HCT116 (cell line): ENCODE data around the gene ZNF532. TPM values are rescaled to one million over a fixed set of nuclear protein-coding genes. Genes with fewer than 3 reads are reported as not detected.

Experiments used
- ATAC-seq: fragments of 200-7000 bp; cut with Tn5 transposase; 2 replicates; pipeline ENCODE4 v1.9.1; 2020; ENCODE audit warnings: mild to moderate bottlenecking, moderate library complexity
- BruUV-seq: library from RNA; stranded (reverse); fragments of 400-500 nt; replicated peaks from 2 replicates; lab custom pipeline; 2021; lab: Mats Ljungman, UMichigan
- CTCF ChIA-PET: fragments of 300-600 bp; sonication (Branson Sonifier 250); formaldehyde crosslinking; loops from one replicate; lab custom pipeline; 2021; ENCODE audit warnings: antibody characterized with exemption; lab: Charles Lee
- POLR2A ChIA-PET: fragments of 300-600, 350-600 bp; sonication (Branson Sonifier 250); formaldehyde crosslinking; loops from one replicate; lab custom pipeline; 2021; ENCODE audit warnings: antibody characterized with exemption; lab: Charles Lee
- RAD21 ChIA-PET, 2 experiments: fragments of 300-600 bp; sonication (Branson Sonifier 250); formaldehyde crosslinking; loops; one replicate each; lab custom pipeline; 2023; ENCODE audit warnings: low total read pairs in 2 of 2; ENCODE audit not compliant: uncharacterized antibody in 2 of 2, unreplicated experiment in 2 of 2, low non-redundant PET in 1 of 2; lab: Charles Lee
- DNase-seq: peaks from one replicate; pipeline ENCODE4 v3.0.0-alpha.2; 2010; ENCODE audit warnings: low read depth, low spot score
- H2AFZ ChIP-seq: fragments of 200-600 bp; shearing (Covaris generic), sonication (generic); 2 replicates; pipeline ENCODE4 v1.6.1; 2017; ENCODE audit warnings: low read depth, mixed run types, mixed read lengths, antibody characterized with exemption, low read length; ENCODE audit not compliant: poor library complexity, severe bottlenecking
- H3K27ac ChIP-seq: 2 replicates; pipeline ENCODE4 v1.5.1; 2012; ENCODE audit warnings: low read depth, low read length
- H3K27me3 ChIP-seq: fragments of 200-600 bp; sonication (generic); 2 replicates; pipeline ENCODE4 v1.6.1; 2016; ENCODE audit warnings: mixed run types, low read length, mixed read lengths; ENCODE audit not compliant: insufficient read depth
- H3K36me3 ChIP-seq, 2 experiments: fragments of 200-500 bp in 1 of 2; fragments of 200-600 bp in 1 of 2; sonication (Bioruptor generic) in 1 of 2; sonication (generic) in 1 of 2; 2 replicates each; pipeline versions ENCODE4 v1.5.1 to v1.6.1; 2014 to 2016; ENCODE audit warnings: low read length in 2 of 2, inconsistent platforms in 1 of 2, mixed read lengths in 1 of 2, mixed run types in 1 of 2; ENCODE audit not compliant: insufficient read depth in 2 of 2, control insufficient read depth in 1 of 2
- H3K4me1 ChIP-seq, 2 experiments: fragments of 200-600 bp in 1 of 2; sonication (generic) in 1 of 2; 2 replicates each; pipeline versions ENCODE4 v1.5.1 to v1.6.1; 2012 to 2017; ENCODE audit warnings: low read length in 2 of 2, inconsistent platforms in 1 of 2, mild to moderate bottlenecking in 1 of 2, mixed read lengths in 1 of 2, mixed run types in 1 of 2, moderate library complexity in 1 of 2; ENCODE audit not compliant: insufficient read depth in 2 of 2, control insufficient read depth in 1 of 2
- H3K4me2 ChIP-seq: fragments of 200-600 bp; sonication (generic); 2 replicates; pipeline ENCODE4 v1.6.1; 2017; ENCODE audit warnings: mixed run types, low read length, mixed read lengths
- H3K4me3 ChIP-seq, 2 experiments: fragments of 200-600 bp in 1 of 2; sonication (generic) in 1 of 2; replicated peaks in 1 of 2; 2 replicates each; pipeline ENCODE4 v1.5.1; 2011 to 2016; ENCODE audit warnings: low read length in 2 of 2, control low read depth in 1 of 2, low read depth in 1 of 2, mild to moderate bottlenecking in 1 of 2, mixed read lengths in 1 of 2, mixed run types in 1 of 2
- H3K79me2 ChIP-seq: fragments of 200-600 bp; sonication (generic); 2 replicates; pipeline ENCODE4 v1.6.1; 2017; ENCODE audit warnings: mild to moderate bottlenecking, mixed run types, low read length, moderate library complexity, mixed read lengths; ENCODE audit not compliant: insufficient read depth
- H3K9ac ChIP-seq: fragments of 200-600 bp; sonication (generic); 2 replicates; pipeline ENCODE4 v1.6.1; 2016; ENCODE audit warnings: low read length, mixed read lengths
- H3K9me2 ChIP-seq: fragments of 200-600 bp; sonication (generic), shearing (Covaris generic); 2 replicates; pipeline ENCODE4 v1.6.1; 2017; ENCODE audit warnings: mixed run types, mild to moderate bottlenecking, moderate library complexity; ENCODE audit not compliant: insufficient read depth
- H3K9me3 ChIP-seq, 2 experiments: fragments of 200-500 bp in 1 of 2; fragments of 200-600 bp in 1 of 2; sonication (Bioruptor generic) in 1 of 2; sonication (generic) in 1 of 2; 2 replicates each; pipeline ENCODE4 v1.6.1; 2014 to 2017; ENCODE audit warnings: low read length in 2 of 2, mixed read lengths in 2 of 2, inconsistent platforms in 1 of 2, low read depth in 1 of 2, mild to moderate bottlenecking in 1 of 2, mixed run types in 1 of 2, moderate library complexity in 1 of 2; ENCODE audit not compliant: control insufficient read depth in 1 of 2, insufficient read depth in 1 of 2
- H4K20me1 ChIP-seq: fragments of 200-600 bp; sonication (generic), shearing (Covaris generic); 2 replicates; pipeline ENCODE4 v1.6.1; 2017; ENCODE audit warnings: mixed run types, mild to moderate bottlenecking, moderate library complexity; ENCODE audit not compliant: insufficient read depth
- CBX3 ChIP-seq: IDR thresholded peaks from 2 replicates; pipeline ENCODE4 v1.6.1; 2012; ENCODE audit warnings: low read depth
- EGR1 ChIP-seq: IDR thresholded peaks from 2 replicates; pipeline ENCODE4 v1.6.1; 2012; ENCODE audit warnings: low read depth
- ELF1 ChIP-seq: IDR thresholded peaks from 2 replicates; pipeline ENCODE4 v1.6.1; 2012; ENCODE audit warnings: low read depth, borderline replicate concordance
- EZH2 ChIP-seq: fragments of 200-600 bp; sonication (generic); IDR thresholded peaks from 2 replicates; pipeline ENCODE4 v1.6.1; 2017; ENCODE audit warnings: antibody characterized with exemption, mixed run types
- EZH2phosphoT487 ChIP-seq: fragments of 200-600 bp; IDR thresholded peaks from 2 replicates; pipeline ENCODE4 v1.6.1; 2018; ENCODE audit warnings: antibody characterized with exemption, borderline replicate concordance
- POLR2A ChIP-seq: IDR thresholded peaks from 2 replicates; pipeline ENCODE4 v1.7.0; 2011; ENCODE audit warnings: borderline replicate concordance; ENCODE audit not compliant: insufficient read depth, insufficient read length; ENCODE audit errors: extremely low read depth
- RAD21 ChIP-seq: IDR thresholded peaks from 2 replicates; pipeline ENCODE4 v1.6.1; 2012; ENCODE audit warnings: low read depth, mild to moderate bottlenecking
- SP1 ChIP-seq: IDR thresholded peaks from 2 replicates; pipeline ENCODE4 v1.6.1; 2012; ENCODE audit warnings: low read depth
- SRF ChIP-seq: IDR thresholded peaks from 2 replicates; pipeline ENCODE4 v1.6.1; 2012; ENCODE audit warnings: low read depth
- TCF7L2 ChIP-seq: IDR thresholded peaks from 2 replicates; pipeline ENCODE4 v1.7.0; 2011; ENCODE audit warnings: borderline replicate concordance, inconsistent platforms; ENCODE audit not compliant: insufficient read depth, insufficient read length; ENCODE audit errors: extremely low read depth
- YY1 ChIP-seq: IDR thresholded peaks from 2 replicates; pipeline ENCODE4 v1.6.1; 2011; ENCODE audit warnings: low read length, low read depth, moderate library complexity, mild to moderate bottlenecking; ENCODE audit not compliant: insufficient replicate concordance; ENCODE audit errors: extremely low read depth
- ZFX ChIP-seq: fragments of 450-650 bp; IDR thresholded peaks from 2 replicates; pipeline ENCODE4 v1.6.1; 2017
- ZNF274 ChIP-seq: fragments of 200-500 bp; sonication (Bioruptor generic); IDR thresholded peaks from 2 replicates; pipeline ENCODE4 v1.6.1; 2014; ENCODE audit warnings: mild to moderate bottlenecking, low read depth, low read length, inconsistent platforms
- intact Hi-C: fragments of 100-400 bp; cut with micrococcal nuclease; formaldehyde crosslinking; loops from 2 replicates; pipeline ENCODE4 v1.10.0; 2022
- total RNA-seq: library from RNA; stranded (reverse); gene quantifications from one replicate; pipeline ENCODE4 v1.2.1, GENCODE V29; 2021; ENCODE audit not compliant: unreplicated experiment
- TF ChIP-seq, protein P1 (sequence below): IDR thresholded peaks from 2 replicates; pipeline ENCODE4 v1.6.1; 2012
- TF ChIP-seq, protein P2 (sequence below): IDR thresholded peaks from 2 replicates; pipeline ENCODE4 v1.6.1; 2012
- TF ChIP-seq, protein P3 (sequence below), 3 experiments: fragments of 200-600 bp in 1 of 3; sonication (generic) in 1 of 3; IDR thresholded peaks in 2 of 3; conservative IDR thresholded peaks in 1 of 3; 2 replicates each; pipeline ENCODE4 v1.5.1; 2012 to 2017; ENCODE audit warnings: low read depth in 2 of 3, low read length in 2 of 3, antibody characterized with exemption in 1 of 3, borderline replicate concordance in 1 of 3, control low read depth in 1 of 3, mild to moderate bottlenecking in 1 of 3, mixed read lengths in 1 of 3, mixed run types in 1 of 3, moderate library complexity in 1 of 3; ENCODE audit not compliant: insufficient read depth in 1 of 3
- TF ChIP-seq, protein P4 (sequence below): IDR thresholded peaks from 2 replicates; pipeline ENCODE4 v1.6.1; 2012; ENCODE audit warnings: low read depth

ZNF532 gene
- total RNA-seq, 1 experiment from 2014 or later: 11.6 TPM

DNA sequence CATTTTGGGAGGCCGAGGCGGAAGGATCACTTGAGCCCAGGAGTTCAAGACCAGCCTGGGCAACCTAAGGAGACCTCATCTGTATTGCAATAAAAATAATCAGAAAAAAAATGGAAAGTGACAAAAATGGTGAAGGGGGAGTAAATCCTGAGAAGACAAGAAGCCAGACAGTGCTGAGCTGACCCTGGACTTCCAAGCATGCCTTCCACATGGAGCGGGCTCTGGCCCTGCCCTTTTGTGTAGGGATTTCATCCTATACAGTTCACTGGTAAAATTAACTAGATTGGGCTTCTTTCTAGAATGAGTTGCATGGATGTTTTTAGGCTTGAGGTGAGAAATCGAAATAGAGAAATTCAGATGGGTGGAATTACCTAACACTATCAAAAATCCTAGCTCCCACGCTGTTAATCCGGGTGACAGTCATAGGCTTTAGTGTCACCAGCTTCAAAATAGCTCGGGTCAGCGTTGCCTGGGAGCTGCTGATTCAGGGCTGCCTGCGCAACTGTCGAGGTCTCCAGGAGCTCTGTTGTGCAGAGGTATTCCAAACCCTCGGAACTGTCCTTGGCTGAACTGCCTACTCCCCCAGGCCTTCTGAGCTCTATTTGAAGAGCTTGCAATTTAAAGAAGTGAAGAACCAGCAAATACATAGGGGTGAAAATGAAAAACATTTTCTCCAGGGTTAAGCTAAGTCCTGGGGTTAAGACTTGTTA lies 21.5 kb upstream of the ZNF532 start:
- no peaks in the 10 kb centered on the region for H3K4me1 ChIP-seq
- DNase-seq (no peak), ATAC-seq (no peak)
- no peak overlapping the region for H3K9ac ChIP-seq
- ChIA-PET RAD21 (no interaction called here), CTCF (no interaction called here), POLR2A (no interaction called here)
- H3K4me2 ChIP-seq: no peak overlapping the region
- no peaks in the 10 kb centered on the region for H3K36me3 ChIP-seq
- no peaks in the 10 kb centered on the region for H3K79me2 ChIP-seq
- H2AFZ ChIP-seq: no peak overlapping the region
- no peaks in the 10 kb centered on the region for H3K9me3 ChIP-seq
- H4K20me1 ChIP-seq: no peaks in the 10 kb centered on the region
- intact Hi-C loops: no loop called here
- TF ChIP-seq TCF7L2 (no peak), ELF1 (no peak), ZFX (no peak), POLR2A (no peak), SP1 (no peak), EZH2 (no peak), SRF (no peak), EZH2phosphoT487 (no peak), ZNF274 (no peak), EGR1 (no peak), YY1 (no peak), RAD21 (no peak), CBX3 (no peak)
- TF ChIP-seq, protein P1, sequence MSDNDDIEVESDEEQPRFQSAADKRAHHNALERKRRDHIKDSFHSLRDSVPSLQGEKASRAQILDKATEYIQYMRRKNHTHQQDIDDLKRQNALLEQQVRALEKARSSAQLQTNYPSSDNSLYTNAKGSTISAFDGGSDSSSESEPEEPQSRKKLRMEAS: no peak
- TF ChIP-seq, protein P2, sequence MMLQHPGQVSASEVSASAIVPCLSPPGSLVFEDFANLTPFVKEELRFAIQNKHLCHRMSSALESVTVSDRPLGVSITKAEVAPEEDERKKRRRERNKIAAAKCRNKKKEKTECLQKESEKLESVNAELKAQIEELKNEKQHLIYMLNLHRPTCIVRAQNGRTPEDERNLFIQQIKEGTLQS: no peak
- TF ChIP-seq, protein P3, sequence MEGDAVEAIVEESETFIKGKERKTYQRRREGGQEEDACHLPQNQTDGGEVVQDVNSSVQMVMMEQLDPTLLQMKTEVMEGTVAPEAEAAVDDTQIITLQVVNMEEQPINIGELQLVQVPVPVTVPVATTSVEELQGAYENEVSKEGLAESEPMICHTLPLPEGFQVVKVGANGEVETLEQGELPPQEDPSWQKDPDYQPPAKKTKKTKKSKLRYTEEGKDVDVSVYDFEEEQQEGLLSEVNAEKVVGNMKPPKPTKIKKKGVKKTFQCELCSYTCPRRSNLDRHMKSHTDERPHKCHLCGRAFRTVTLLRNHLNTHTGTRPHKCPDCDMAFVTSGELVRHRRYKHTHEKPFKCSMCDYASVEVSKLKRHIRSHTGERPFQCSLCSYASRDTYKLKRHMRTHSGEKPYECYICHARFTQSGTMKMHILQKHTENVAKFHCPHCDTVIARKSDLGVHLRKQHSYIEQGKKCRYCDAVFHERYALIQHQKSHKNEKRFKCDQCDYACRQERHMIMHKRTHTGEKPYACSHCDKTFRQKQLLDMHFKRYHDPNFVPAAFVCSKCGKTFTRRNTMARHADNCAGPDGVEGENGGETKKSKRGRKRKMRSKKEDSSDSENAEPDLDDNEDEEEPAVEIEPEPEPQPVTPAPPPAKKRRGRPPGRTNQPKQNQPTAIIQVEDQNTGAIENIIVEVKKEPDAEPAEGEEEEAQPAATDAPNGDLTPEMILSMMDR (IDR thresholded peaks at IDR 0.05 in 2 of 3, conservative IDR thresholded peaks at IDR 0.05 in 1 of 3; ENCODE audit: borderline replicate concordance in 1 of 3, insufficient read depth in 1 of 3, low read depth in 2 of 3, low read length in 2 of 3): no peak
- TF ChIP-seq, protein P4, sequence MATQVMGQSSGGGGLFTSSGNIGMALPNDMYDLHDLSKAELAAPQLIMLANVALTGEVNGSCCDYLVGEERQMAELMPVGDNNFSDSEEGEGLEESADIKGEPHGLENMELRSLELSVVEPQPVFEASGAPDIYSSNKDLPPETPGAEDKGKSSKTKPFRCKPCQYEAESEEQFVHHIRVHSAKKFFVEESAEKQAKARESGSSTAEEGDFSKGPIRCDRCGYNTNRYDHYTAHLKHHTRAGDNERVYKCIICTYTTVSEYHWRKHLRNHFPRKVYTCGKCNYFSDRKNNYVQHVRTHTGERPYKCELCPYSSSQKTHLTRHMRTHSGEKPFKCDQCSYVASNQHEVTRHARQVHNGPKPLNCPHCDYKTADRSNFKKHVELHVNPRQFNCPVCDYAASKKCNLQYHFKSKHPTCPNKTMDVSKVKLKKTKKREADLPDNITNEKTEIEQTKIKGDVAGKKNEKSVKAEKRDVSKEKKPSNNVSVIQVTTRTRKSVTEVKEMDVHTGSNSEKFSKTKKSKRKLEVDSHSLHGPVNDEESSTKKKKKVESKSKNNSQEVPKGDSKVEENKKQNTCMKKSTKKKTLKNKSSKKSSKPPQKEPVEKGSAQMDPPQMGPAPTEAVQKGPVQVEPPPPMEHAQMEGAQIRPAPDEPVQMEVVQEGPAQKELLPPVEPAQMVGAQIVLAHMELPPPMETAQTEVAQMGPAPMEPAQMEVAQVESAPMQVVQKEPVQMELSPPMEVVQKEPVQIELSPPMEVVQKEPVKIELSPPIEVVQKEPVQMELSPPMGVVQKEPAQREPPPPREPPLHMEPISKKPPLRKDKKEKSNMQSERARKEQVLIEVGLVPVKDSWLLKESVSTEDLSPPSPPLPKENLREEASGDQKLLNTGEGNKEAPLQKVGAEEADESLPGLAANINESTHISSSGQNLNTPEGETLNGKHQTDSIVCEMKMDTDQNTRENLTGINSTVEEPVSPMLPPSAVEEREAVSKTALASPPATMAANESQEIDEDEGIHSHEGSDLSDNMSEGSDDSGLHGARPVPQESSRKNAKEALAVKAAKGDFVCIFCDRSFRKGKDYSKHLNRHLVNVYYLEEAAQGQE: no peak
- TF ChIP-seq, all 23 proteins: peak for 0
- Histone ChIP-seq H3K9me2 (no peaks in the 10 kb centered on the region), H3K27ac (no peak overlapping the region), H3K4me3 (no peak overlapping the region), H3K27me3 (no peaks in the 10 kb centered on the region)
- no TSS peak for BruUV-seq
